ENCODE measurements around the gene IL17A. TPM values are rescaled to one million over a fixed set of nuclear protein-coding genes. Genes with fewer than 3 reads are reported as not detected.

Gene IL17A
- total RNA-seq, 4 donors from 2014 or later = not detected

- TF ChIP-seq CTCF (IDR thresholded peaks at IDR 0.05; ENCODE audit: low read depth) = no peak
Measured at GRCh38 chr6:52167267-52167666, 18.9 kb upstream of the IL17A start.

GRCh38 chr6:52174118-52174517 lies 12.1 kb upstream of the IL17A start:
- TF ChIP-seq CTCF (IDR thresholded peaks at IDR 0.05; ENCODE audit: low read depth) = no peak

GRCh38 chr6:52176550-52176949 lies 9.6 kb upstream of the IL17A start:
- no peak for TF ChIP-seq CTCF (IDR thresholded peaks at IDR 0.05; ENCODE audit: low read depth)

GRCh38 chr6:52177961-52178360 lies 8.2 kb upstream of the IL17A start:
- TF ChIP-seq CTCF (IDR thresholded peaks at IDR 0.05; ENCODE audit: low read depth) = no peak

GRCh38 chr6:52180787-52181558 lies 5.2 kb upstream of the IL17A start:
- no peak for TF ChIP-seq CTCF (IDR thresholded peaks at IDR 0.05; ENCODE audit: low read depth)

GRCh38 chr6:52183131-52183713 lies 3.0 kb upstream of the IL17A start:
- no peak for TF ChIP-seq CTCF (IDR thresholded peaks at IDR 0.05; ENCODE audit: low read depth)

- no peak for TF ChIP-seq CTCF (IDR thresholded peaks at IDR 0.05; ENCODE audit: low read depth)
Measured at GRCh38 chr6:52186480-52186879, 305 bp downstream of the IL17A start.

Data from subcutaneous adipose tissue (tissue), 4 donors.